MCF 10A (cell line): ENCODE data around the gene CACNA1C. TPM values are rescaled to one million over a fixed set of nuclear protein-coding genes. Genes with fewer than 3 reads are reported as not detected.

Source experiments
- BruUV-seq: library from RNA; stranded (reverse); fragments of 400-500 nt; replicated peaks from 2 replicates; lab custom pipeline; 2021; lab: Mats Ljungman, UMichigan
- CTCF ChIA-PET: fragments of 300-600 bp; sonication (Branson Sonifier 250); formaldehyde crosslinking; extraction: SDS; loops from one replicate; lab custom pipeline; 2021; ENCODE audit warnings: antibody characterized with exemption, inconsistent platforms; lab: Yijun Ruan, JAX
- POLR2A ChIA-PET: fragments of 300-600, 350-650 bp; sonication (Branson Sonifier 250); formaldehyde crosslinking; extraction: SDS; loops from one replicate; lab custom pipeline; 2020; ENCODE audit warnings: antibody characterized with exemption, inconsistent platforms; lab: Yijun Ruan, JAX
- DNase-seq: peaks from one replicate; pipeline ENCODE4 v3.0.0-alpha.2; 2018; ENCODE audit not compliant: unreplicated experiment
- H3K27ac Mint-ChIP-seq: one replicate; pipeline ENCODE4 v1.8.0; 2022; ENCODE audit warnings: mild to moderate bottlenecking, low read depth, mixed read lengths; ENCODE audit not compliant: unreplicated experiment
- H3K27me3 Mint-ChIP-seq: one replicate; pipeline ENCODE4 v1.8.0; 2022; ENCODE audit warnings: mixed read lengths; ENCODE audit not compliant: insufficient read depth, unreplicated experiment
- H3K36me3 Mint-ChIP-seq: one replicate; pipeline ENCODE4 v1.8.0; 2022; ENCODE audit warnings: mild to moderate bottlenecking, moderate library complexity, mixed read lengths; ENCODE audit not compliant: insufficient read depth, unreplicated experiment
- H3K4me1 Mint-ChIP-seq: one replicate; pipeline ENCODE4 v1.8.0; 2022; ENCODE audit warnings: mixed read lengths; ENCODE audit not compliant: insufficient read depth, unreplicated experiment
- H3K4me3 Mint-ChIP-seq: one replicate; pipeline ENCODE4 v1.8.0; 2022; ENCODE audit warnings: mild to moderate bottlenecking, moderate library complexity, mixed read lengths; ENCODE audit not compliant: unreplicated experiment
- H3K9me3 Mint-ChIP-seq: one replicate; pipeline ENCODE4 v1.8.0; 2022; ENCODE audit warnings: mixed read lengths; ENCODE audit not compliant: unreplicated experiment
- CTCF ChIP-seq: fragments of 200-600 bp; IDR thresholded peaks from one replicate; pipeline ENCODE4 v1.8.0; 2022; ENCODE audit warnings: antibody characterized with exemption, mild to moderate bottlenecking; ENCODE audit not compliant: unreplicated experiment
- intact Hi-C: fragments of 100-400 bp; cut with micrococcal nuclease; formaldehyde crosslinking; loops from 2 replicates; pipeline ENCODE4 v1.14.1; 2022
- total RNA-seq: library from RNA; stranded (reverse); gene quantifications from 2 replicates; pipeline ENCODE4 v1.2.3, GENCODE V29; 2022

The CACNA1C gene
- total RNA-seq, 1 experiment from 2014 or later: not detected

- no peaks in the 10 kb centered on the region for H3K36me3 Mint-ChIP-seq
- H3K27ac Mint-ChIP-seq: no peak overlapping the region
- H3K27me3 Mint-ChIP-seq: no peaks in the 10 kb centered on the region
- intact Hi-C loops: no loop called here
- BruUV-seq: no TSS peak
- DNase-seq: no peak
- no peak for TF ChIP-seq CTCF
- no peaks in the 10 kb centered on the region for H3K9me3 Mint-ChIP-seq
- ChIA-PET CTCF (interaction anchor here (0.6 to 0.9 kb wide), 2 partner anchors 28 to 190 kb away, joined by 3 to 4 read pairs; no protein-coding TSS in a partner anchor), POLR2A (interaction anchor here (0.8 kb wide), 1 partner anchor 14 kb away, joined by 3 read pairs; no protein-coding TSS in a partner anchor)
- H3K4me3 Mint-ChIP-seq: no peak overlapping the region
- no peaks in the 10 kb centered on the region for H3K4me1 Mint-ChIP-seq
Measured at GRCh38 chr12:2225696-2226095, 172.9 kb downstream of the CACNA1C start.

GRCh38 chr12:2226641-2227040, 173.9 kb downstream of the CACNA1C start:
- Mint-ChIP-seq H3K9me3 (no peaks in the 10 kb centered on the region), H3K27ac (no peak overlapping the region), H3K4me3 (no peak overlapping the region), H3K4me1 (no peaks in the 10 kb centered on the region), H3K36me3 (no peaks in the 10 kb centered on the region), H3K27me3 (no peaks in the 10 kb centered on the region)
- no TSS peak for BruUV-seq
- CTCF ChIA-PET: no interaction called here
- DNase-seq: no peak
- intact Hi-C loops: no loop called here
- POLR2A ChIA-PET: interaction anchor here (0.8 kb wide), 1 partner anchor 14 kb away, joined by 3 read pairs; no protein-coding TSS in a partner anchor
- TF ChIP-seq CTCF: no peak

GRCh38 chr12:2227360-2227759, 174.6 kb downstream of the CACNA1C start:
- no peak overlapping the region for H3K4me3 Mint-ChIP-seq
- no TSS peak for BruUV-seq
- no peak for DNase-seq
- ChIA-PET POLR2A (no interaction called here), CTCF (no interaction called here)
- H3K27me3 Mint-ChIP-seq: no peaks in the 10 kb centered on the region
- H3K9me3 Mint-ChIP-seq: no peaks in the 10 kb centered on the region
- intact Hi-C loops: no loop called here
- no peaks in the 10 kb centered on the region for H3K4me1 Mint-ChIP-seq
- H3K36me3 Mint-ChIP-seq: no peaks in the 10 kb centered on the region
- no peak for TF ChIP-seq CTCF
- H3K27ac Mint-ChIP-seq: no peak overlapping the region

- no TSS peak for BruUV-seq
- DNase-seq: no peak
- TF ChIP-seq CTCF: no peak
- Mint-ChIP-seq H3K4me3 (no peak overlapping the region), H3K4me1 (no peaks in the 10 kb centered on the region), H3K27me3 (no peaks in the 10 kb centered on the region), H3K9me3 (no peaks in the 10 kb centered on the region), H3K36me3 (no peaks in the 10 kb centered on the region), H3K27ac (no peak overlapping the region)
- ChIA-PET CTCF (interaction anchor here (0.6 kb wide), 1 partner anchor 72 kb away, joined by 3 read pairs; no protein-coding TSS in a partner anchor), POLR2A (no interaction called here)
- intact Hi-C loops: no loop called here
Measured at GRCh38 chr12:2228535-2228934, 175.7 kb downstream of the CACNA1C start.
